Measurements from ENCODE around the gene SLC24A3.

SLC24A3 gene

GRCh38 chr20:19765913-19766312 is 553.5 kb downstream of the SLC24A3 start:
- H3K4me3 ChIP-seq (ENCODE audit: low read depth, low read length), result no peak overlapping the region
- DNase-seq (ENCODE audit: low read depth), result no peak
- no peak for TF ChIP-seq CTCF (IDR thresholded peaks at IDR 0.05; ENCODE audit: low read depth, low read length, missing control alignments)
- in situ Hi-C loops (cut with HindIII; ENCODE audit: low sequenced_read_pairs), result no loop called here

GRCh38 chr20:19767070-19767469 is 554.6 kb downstream of the SLC24A3 start:
- TF ChIP-seq CTCF (IDR thresholded peaks at IDR 0.05; ENCODE audit: low read depth, low read length, missing control alignments), result no peak
- in situ Hi-C loops (cut with HindIII; ENCODE audit: low sequenced_read_pairs), result no loop called here
- H3K4me3 ChIP-seq (ENCODE audit: low read depth, low read length), result no peak overlapping the region
- no peak for DNase-seq (ENCODE audit: low read depth)

GRCh38 chr20:19768325-19768842 is 555.9 kb downstream of the SLC24A3 start:
- in situ Hi-C loops (cut with HindIII; ENCODE audit: low sequenced_read_pairs), result no loop called here
- H3K4me3 ChIP-seq (ENCODE audit: low read depth, low read length), result no peak overlapping the region
- TF ChIP-seq CTCF (IDR thresholded peaks at IDR 0.05; ENCODE audit: low read depth, low read length, missing control alignments), result no peak
- no peak for DNase-seq (ENCODE audit: low read depth)

- no peak for DNase-seq (ENCODE audit: low read depth)
- TF ChIP-seq CTCF (IDR thresholded peaks at IDR 0.05; ENCODE audit: low read depth, low read length, missing control alignments), result no peak
- no peak overlapping the region for H3K4me3 ChIP-seq (ENCODE audit: low read depth, low read length)
- in situ Hi-C loops (cut with HindIII; ENCODE audit: low sequenced_read_pairs), result no loop called here
Measured at GRCh38 chr20:19769507-19769906, 557.1 kb downstream of the SLC24A3 start.

GRCh38 chr20:19770375-19770774 is 557.9 kb downstream of the SLC24A3 start:
- H3K4me3 ChIP-seq (ENCODE audit: low read depth, low read length), result no peak overlapping the region
- TF ChIP-seq CTCF (IDR thresholded peaks at IDR 0.05; ENCODE audit: low read depth, low read length, missing control alignments), result no peak
- in situ Hi-C loops (cut with HindIII; ENCODE audit: low sequenced_read_pairs), result no loop called here
- DNase-seq (ENCODE audit: low read depth), result no peak

GRCh38 chr20:19771031-19771430 is 558.6 kb downstream of the SLC24A3 start:
- no peak for TF ChIP-seq CTCF (IDR thresholded peaks at IDR 0.05; ENCODE audit: low read depth, low read length, missing control alignments)
- in situ Hi-C loops (cut with HindIII; ENCODE audit: low sequenced_read_pairs), result no loop called here

More at GRCh38 chr20:19771031-19771430, 558.6 kb downstream of the SLC24A3 start:
- DNase-seq (ENCODE audit: low read depth), result no peak
- H3K4me3 ChIP-seq (ENCODE audit: low read depth, low read length), result no peak overlapping the region
